ENCODE measurements around the gene ERP44.

The ERP44 gene

DNA sequence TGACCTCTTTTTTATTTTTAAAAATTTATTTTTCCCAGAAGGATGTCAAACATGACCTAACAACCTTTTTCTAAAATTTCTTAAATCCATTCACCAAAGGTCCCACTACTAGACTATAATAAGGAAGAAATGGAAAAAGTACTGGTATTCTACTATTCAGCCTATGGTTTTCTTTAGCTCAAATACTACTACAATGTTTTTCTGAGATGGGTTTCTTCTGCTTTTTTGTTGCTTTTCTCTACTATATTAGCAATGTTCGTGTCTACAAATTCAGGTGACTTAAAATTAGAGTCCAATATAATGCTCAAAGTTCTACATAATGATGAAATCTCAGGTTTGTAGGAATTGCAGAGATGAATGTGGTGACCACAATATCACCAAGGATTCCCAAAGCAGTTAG is 7.9 kb downstream of the ERP44 start:
- TF ChIP-seq CTCF (IDR thresholded peaks at IDR 0.05; ENCODE audit: control insufficient read depth, extremely low read depth, insufficient read depth), result no peak
- H3K4me3 ChIP-seq (ENCODE audit: low read depth, low read length), result no peak overlapping the region
- no peak for DNase-seq (ENCODE audit: low read depth)

DNA sequence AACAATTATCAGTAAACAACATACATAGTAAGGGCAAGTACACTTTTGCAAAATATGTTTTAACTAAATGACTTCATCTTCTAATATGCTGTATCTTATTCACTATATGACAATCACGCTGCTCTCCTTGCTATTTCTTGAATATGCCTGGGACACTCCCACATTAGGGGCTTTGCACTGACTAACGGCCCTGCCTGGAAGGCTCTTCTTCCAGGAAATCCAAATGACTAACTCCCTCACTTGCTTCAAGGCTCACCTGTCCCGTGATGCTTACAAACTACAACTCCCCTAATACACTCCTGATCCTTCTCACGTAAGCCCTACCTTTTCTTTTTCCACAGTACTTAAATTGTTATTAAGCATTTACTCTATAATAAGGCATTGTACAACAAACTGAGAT is 10.6 kb downstream of the ERP44 start:
- H3K4me3 ChIP-seq (ENCODE audit: low read depth, low read length), result no peak overlapping the region
- TF ChIP-seq CTCF (IDR thresholded peaks at IDR 0.05; ENCODE audit: control insufficient read depth, extremely low read depth, insufficient read depth), result no peak
- no peak for DNase-seq (ENCODE audit: low read depth)

GRCh38 chr9:100087218-100087617 is 11.6 kb downstream of the ERP44 start:
- TF ChIP-seq CTCF (IDR thresholded peaks at IDR 0.05; ENCODE audit: control insufficient read depth, extremely low read depth, insufficient read depth), result no peak
- H3K4me3 ChIP-seq (ENCODE audit: low read depth, low read length), result no peak overlapping the region
- DNase-seq (ENCODE audit: low read depth), result no peak

DNA sequence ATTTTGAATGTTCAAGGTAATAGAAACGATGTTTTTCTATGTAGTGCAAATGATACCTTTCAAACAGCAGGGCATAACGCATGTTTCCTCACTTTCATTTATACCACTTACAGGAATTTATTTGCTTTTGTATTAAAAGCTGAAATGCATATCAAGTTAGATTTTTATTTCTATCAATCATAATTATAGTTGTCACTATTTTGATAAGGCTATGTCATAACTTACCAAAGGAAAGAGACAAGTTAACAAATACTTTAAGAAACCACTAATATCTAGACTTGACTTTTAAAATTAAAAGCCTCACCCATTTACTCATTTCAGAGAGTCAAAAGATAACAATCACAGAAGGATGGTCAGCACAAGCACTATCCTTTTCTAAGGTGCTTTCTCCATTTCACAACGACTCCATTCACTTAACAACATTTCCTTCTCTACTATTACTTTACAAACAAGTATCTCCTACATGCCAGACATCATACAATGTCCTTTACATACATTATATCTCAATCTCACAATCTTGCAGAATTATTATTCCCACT is 12.6 kb downstream of the ERP44 start:
- no peak for DNase-seq (ENCODE audit: low read depth)
- H3K4me3 ChIP-seq (ENCODE audit: low read depth, low read length), result no peak overlapping the region
- no peak for TF ChIP-seq CTCF (IDR thresholded peaks at IDR 0.05; ENCODE audit: control insufficient read depth, extremely low read depth, insufficient read depth)

GRCh38 chr9:100084734-100085133 is 14.1 kb downstream of the ERP44 start:
- no peak for TF ChIP-seq CTCF (IDR thresholded peaks at IDR 0.05; ENCODE audit: control insufficient read depth, extremely low read depth, insufficient read depth)
- DNase-seq (ENCODE audit: low read depth), result no peak
- no peak overlapping the region for H3K4me3 ChIP-seq (ENCODE audit: low read depth, low read length)

- no peak for DNase-seq (ENCODE audit: low read depth)
- no peak overlapping the region for H3K4me3 ChIP-seq (ENCODE audit: low read depth, low read length)
- no peak for TF ChIP-seq CTCF (IDR thresholded peaks at IDR 0.05; ENCODE audit: control insufficient read depth, extremely low read depth, insufficient read depth)
Measured at GRCh38 chr9:100084128-100084453, 14.7 kb downstream of the ERP44 start.

- no peak overlapping the region for H3K4me3 ChIP-seq (ENCODE audit: low read depth, low read length)
- DNase-seq (ENCODE audit: low read depth), result no peak
- no peak for TF ChIP-seq CTCF (IDR thresholded peaks at IDR 0.05; ENCODE audit: control insufficient read depth, extremely low read depth, insufficient read depth)
Measured at GRCh38 chr9:100083448-100084127, 15.2 kb downstream of the ERP44 start.

Data from LNCaP clone FGC (cell line).